Vein endothelial cell (primary cell): ENCODE measurements around the gene PRKAR1B. TPM values are rescaled to one million over a fixed set of nuclear protein-coding genes. Genes with fewer than 3 reads are reported as not detected.

Experiments used
- total RNA-seq: library from RNA; depleted of rRNA; stranded (reverse); fragments of >200 nt; gene quantifications from 2 replicates; pipeline ENCODE4 v1.2.3, GENCODE V29; 2012

Gene PRKAR1B
- 35.1 and 39.5 TPM in 2 replicates for total RNA-seq

DNA sequence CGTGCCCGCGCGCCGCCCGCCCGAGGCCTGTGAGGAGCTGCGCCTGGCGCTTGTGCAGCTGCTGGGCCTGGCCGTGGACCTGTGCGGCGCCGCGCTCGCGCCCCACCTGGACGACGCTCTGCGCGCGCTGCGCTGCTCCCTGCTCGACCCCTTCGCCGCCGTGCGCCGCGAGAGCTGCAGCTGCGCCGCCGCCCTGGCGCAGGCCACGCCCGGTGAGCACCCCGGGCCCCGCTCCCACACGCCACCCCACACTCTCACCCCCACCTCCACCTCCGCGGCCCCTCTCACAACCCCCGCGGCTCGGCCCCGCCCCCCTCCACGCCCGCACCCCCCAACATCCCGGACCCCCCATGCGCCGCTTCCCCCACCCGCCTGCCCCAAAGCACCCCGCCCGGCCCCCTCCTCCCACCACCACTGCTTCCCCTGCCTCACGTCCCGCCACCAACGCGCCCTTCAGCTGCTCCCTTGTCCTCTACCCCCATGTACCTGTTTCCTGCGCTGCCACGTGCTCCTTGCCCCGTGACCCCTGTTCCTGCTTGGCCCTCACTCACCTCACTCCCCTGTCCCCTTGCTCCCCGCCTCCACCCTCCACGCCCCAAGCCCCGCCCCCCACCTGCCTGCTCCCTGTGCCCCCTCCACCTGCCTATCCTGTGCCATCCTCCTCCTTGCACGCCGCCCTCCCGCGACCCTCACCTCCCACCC lies at the start of gene PRKAR1B:
TSS of gene PRKAR1B (minus strand) at position 178 of the 702 bp plus-strand sequence. CDS start 15,776 bp downstream, outside the sequence.

DNA sequence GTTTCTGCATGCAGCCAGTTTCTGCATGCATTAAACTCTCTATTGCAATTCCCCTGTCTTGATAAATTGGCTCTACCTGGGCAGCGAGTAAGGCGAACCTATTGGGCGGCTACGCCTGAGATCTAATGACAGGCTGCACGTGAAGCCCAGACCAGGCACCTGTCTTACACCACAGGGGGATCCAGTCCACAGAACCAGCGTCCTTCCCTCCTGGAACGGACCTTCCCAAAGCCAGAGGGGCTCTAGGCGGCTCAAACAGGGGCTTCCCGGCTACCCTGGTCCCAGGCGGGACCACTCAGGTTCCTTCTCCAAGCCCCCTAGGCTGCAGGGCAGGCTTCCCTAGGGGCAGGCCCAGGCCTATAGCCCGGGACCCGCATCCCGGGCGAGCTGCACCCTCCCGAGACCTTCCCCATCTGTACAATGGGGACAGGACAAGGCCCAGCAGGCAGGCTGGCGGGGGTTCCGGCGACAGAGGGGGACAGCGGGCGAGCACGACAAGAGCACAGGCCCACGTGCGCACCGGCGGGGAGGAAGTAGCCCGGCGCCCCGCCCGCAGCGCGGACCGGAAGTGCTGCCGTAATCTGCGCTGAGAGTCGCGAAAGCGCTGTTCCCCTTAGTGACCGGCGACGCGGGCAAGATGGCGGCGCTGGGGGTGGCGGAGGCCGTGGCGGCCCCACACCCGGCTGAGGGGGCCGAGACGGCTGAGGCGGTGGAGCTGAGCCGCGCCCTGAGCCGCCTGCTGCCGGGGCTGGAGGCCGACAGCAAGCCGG lies 812 bp downstream of the PRKAR1B start, which contains the start of gene DNAAF5:
TSS of gene DNAAF5 (plus strand) at position 616 of the 770 bp plus-strand sequence. CDS start at position 638, 22 bp downstream.

DNA sequence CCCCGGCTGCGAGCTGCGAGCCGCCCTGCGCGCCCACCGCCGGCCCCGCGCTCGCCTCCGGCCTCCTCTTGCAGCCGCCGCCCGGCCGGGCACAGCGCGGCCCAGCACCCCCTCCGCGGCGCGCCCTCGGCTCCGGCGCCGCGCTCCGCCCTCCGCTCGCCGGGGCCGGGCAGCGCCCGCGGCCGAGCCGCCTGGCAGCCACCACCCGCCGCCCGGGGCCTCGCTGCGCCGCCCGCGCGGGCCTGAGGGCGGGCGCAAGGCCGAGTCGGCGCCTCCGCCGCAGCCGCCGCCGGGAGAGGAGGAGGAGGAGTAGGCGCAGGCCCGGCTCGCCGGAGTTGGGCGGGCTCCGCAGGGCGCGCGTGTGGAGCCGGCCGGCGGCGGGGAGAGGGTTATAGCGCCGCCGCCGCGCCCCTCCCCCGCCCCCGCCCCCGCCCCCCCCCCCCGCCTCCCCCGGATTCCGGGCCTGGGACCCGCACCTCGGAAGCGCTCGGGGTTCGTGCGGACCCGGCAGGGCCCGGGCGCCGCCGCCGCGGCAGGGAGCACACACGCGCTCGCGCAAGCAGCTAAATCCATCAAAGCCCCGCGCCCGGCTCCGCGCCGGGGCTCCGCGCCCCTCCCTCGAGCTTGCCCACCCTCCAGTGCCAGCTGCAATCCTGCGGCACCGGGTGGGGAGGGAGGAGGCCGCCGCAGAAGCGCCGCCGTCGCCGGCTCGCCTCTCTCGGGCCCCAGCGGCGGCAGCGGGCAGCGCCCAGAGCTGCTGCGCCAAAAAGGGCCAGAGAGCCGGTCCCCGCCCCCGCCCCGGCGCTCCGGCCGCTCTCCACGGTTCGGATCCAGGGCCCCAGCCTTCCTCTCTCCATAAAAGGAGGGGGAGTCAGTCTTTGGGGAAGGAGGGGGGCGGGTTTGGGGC lies 207.3 kb downstream of the PRKAR1B start, which contains the start of gene PDGFA:
TSS of gene PDGFA (minus strand) at position 363 of the 907 bp plus-strand sequence. CDS start 845 bp downstream, outside the sequence.

Other genes starting within 250 kb of the PRKAR1B start
- 61.3 and 74.8 TPM in 2 replicates for gene PDGFA, start 207.4 kb downstream of the PRKAR1B start, total RNA-seq
- 48.1 and 55.5 TPM in 2 replicates for gene DNAAF5, start 582 bp downstream of the PRKAR1B start, total RNA-seq
- gene SUN1, start 105.2 kb upstream of the PRKAR1B start, total RNA-seq, result 113 and 234 TPM in 2 replicates
- 27.5 and 34.9 TPM in 2 replicates for gene GET4, start 149.3 kb upstream of the PRKAR1B start, total RNA-seq
- 0.65 and 1.4 TPM in 2 replicates for gene ADAP1, start 227.4 kb upstream of the PRKAR1B start, total RNA-seq
- 9.3 and 9.5 TPM in 2 replicates for gene COX19, start 248.3 kb upstream of the PRKAR1B start, total RNA-seq